Measurements from ENCODE around the gene PRKCH.

Gene PRKCH

DNA sequence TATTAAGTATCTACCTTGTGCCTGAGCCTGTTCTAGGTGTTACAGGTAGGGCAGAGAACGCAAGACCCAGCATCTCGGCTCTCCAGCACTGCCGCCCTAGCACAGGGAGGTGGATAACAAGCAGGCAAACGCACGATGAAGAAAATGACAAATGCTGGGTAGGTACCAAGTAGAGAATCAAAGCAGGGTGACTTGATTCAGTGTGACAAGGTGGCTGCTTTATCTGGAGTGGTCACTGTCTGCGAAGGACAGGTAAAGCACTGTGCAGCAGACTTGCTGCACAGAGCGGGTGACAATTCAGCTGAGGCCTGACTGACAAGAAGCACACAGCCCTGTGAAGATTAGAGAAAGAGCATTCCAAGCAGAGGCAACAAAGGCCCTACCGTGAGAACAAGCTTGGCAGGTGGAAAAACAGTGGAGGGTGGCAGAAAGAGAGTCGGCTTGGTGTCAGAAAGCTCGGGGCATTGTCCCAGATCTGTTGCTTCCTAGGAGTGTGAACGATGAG lies 12.9 kb downstream of the PRKCH start:
- TF ChIP-seq, protein P1, sequence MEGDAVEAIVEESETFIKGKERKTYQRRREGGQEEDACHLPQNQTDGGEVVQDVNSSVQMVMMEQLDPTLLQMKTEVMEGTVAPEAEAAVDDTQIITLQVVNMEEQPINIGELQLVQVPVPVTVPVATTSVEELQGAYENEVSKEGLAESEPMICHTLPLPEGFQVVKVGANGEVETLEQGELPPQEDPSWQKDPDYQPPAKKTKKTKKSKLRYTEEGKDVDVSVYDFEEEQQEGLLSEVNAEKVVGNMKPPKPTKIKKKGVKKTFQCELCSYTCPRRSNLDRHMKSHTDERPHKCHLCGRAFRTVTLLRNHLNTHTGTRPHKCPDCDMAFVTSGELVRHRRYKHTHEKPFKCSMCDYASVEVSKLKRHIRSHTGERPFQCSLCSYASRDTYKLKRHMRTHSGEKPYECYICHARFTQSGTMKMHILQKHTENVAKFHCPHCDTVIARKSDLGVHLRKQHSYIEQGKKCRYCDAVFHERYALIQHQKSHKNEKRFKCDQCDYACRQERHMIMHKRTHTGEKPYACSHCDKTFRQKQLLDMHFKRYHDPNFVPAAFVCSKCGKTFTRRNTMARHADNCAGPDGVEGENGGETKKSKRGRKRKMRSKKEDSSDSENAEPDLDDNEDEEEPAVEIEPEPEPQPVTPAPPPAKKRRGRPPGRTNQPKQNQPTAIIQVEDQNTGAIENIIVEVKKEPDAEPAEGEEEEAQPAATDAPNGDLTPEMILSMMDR (IDR thresholded peaks at IDR 0.05; ENCODE audit: insufficient read depth, missing control alignments) = no peak
- no peak for FAIRE-seq
- DNase-seq (ENCODE audit: insufficient read length, low spot score) = no peak

DNA sequence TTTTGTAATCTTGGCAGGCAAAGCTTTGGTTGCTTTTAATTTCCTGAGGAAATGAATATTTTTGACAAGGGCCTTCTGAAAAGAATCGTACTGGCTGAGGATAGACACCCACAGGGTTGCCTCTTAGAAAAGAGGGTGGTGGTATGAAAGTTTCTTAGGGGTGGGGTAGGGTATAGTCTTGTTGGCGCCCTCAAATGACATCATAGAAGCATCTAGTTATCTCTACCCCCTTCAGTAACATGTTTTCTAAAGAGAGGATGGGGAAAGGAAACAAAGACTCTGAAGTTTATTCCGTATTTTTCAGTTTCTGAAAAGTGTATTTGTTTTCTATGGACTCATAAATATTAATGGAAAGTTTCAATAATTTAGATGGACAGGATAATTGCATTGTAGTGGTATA lies 13.7 kb downstream of the PRKCH start:
- TF ChIP-seq, protein P1 (IDR thresholded peaks at IDR 0.05; ENCODE audit: insufficient read depth, missing control alignments) = no peak
- DNase-seq (ENCODE audit: insufficient read length, low spot score) = no peak
- FAIRE-seq = no peak

DNA sequence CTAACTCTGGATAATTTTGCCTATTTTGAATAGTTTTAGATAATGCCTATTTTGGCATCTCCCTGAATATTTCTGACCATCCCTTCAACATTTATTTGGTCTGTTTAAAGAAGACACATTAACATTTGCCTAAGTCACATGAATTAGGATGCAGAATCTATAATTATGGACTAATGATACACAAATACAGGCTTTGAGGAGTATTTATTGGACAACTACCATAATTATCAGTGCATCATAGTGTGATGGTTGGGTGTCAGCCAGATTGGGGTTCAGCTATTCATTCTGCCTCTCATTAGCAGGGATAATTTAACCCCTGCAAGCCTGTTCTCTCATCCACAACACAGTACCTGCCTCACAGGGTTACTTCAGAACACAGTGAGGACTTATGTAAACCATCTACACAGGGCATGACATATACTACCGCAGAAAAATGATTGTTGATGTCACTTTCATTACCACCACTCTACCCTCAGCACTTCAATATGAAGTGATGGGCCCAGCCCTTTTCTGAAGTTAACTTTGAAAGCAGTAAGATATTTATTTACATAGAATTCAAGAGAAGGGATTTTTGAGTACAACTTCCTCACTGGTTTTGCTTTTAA lies 14.4 kb downstream of the PRKCH start:
- DNase-seq (ENCODE audit: insufficient read length, low spot score) (no peak), FAIRE-seq (no peak)
- TF ChIP-seq, protein P1 (IDR thresholded peaks at IDR 0.05; ENCODE audit: insufficient read depth, missing control alignments) = no peak

DNA sequence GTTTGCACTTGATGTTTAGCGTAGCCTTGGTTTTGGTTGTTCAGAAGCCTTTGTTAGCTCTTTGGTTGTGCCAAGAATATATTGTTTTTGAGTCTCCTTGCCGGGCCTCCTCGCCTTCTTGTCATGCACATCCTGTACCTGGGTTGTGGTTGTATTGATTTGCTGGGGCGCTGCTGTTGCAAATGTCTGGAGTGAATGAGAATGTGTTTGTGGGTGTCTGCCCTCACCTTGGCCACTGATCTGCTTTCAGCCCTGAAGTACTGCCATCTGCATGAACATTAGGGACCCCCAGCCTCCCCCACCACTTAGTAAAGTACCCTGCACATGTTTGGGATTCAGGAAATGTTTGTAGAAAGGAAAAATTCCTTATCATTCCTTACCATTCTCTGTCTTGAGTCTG lies 16.5 kb downstream of the PRKCH start:
- TF ChIP-seq, protein P1 (IDR thresholded peaks at IDR 0.05; ENCODE audit: insufficient read depth, missing control alignments) = no peak
- no peak for DNase-seq (ENCODE audit: insufficient read length, low spot score)
- FAIRE-seq = no peak

DNA sequence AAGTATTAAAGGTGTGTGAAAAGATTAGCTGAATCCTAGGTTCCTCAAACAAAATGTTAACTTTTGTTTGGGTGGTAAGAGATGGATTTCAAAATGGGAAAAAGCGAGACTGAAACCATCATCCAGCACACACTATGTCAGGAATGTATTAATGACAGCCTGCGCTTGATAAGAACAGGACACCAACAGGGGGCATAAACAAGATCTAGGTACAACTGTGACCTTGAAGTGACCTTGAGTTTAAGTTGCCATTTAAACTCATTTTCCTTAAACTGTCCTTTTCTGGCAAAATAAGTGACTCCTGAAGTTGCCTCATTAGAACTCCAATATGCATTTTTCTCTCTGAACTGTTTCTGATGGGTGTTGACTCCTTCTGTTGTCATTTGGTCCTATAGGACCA lies 17.1 kb downstream of the PRKCH start:
- TF ChIP-seq, protein P1 (IDR thresholded peaks at IDR 0.05; ENCODE audit: insufficient read depth, missing control alignments) = no peak
- FAIRE-seq = no peak
- DNase-seq (ENCODE audit: insufficient read length, low spot score) = no peak

DNA sequence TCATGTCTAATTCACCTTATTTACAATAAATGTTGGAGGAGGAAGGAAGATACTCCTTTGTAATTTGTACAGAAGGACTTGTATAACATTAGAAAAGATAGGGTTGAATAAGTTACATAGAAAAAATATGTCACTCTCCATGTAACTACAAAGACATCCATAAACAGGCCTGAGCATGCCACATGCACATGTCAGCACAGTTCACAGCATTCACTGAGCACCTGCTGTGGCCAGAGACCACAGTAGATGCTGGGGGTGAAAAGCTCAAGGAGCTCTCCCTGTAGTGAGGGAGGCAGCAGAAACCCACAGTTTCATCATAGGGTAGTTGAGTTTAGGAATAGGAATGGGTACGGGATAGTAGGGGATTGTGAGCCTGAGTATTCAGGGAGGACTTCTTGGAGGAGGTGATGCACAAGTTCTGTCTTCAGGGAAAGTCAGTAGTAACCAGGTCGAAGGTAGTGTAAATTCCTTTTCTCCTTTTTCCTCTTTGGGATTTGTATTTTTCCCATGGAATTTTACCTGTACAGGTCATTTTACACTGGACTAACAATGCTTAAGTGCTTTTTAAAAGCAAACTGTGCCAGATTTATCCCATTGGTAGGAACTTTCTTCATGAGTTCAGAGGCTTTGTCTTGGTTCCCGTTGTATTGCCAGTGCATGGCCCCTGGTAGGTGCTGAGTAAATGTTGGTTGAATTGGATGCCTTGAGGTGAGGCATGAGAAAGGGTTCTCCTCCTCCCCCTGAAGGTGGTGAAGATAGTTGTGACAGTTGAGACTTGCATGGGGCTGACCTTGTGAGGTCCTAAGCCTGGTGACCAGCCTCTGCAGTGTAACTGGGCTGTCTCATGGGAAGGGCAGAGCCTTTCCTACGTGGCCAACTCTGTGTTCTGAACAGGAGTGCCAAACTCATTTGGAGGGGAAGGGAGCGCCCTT lies 20.2 kb downstream of the PRKCH start:
- no peak for DNase-seq (ENCODE audit: insufficient read length, low spot score)
- TF ChIP-seq, protein P1 (IDR thresholded peaks at IDR 0.05; ENCODE audit: insufficient read depth, missing control alignments) = no peak
- no peak for FAIRE-seq

DNA sequence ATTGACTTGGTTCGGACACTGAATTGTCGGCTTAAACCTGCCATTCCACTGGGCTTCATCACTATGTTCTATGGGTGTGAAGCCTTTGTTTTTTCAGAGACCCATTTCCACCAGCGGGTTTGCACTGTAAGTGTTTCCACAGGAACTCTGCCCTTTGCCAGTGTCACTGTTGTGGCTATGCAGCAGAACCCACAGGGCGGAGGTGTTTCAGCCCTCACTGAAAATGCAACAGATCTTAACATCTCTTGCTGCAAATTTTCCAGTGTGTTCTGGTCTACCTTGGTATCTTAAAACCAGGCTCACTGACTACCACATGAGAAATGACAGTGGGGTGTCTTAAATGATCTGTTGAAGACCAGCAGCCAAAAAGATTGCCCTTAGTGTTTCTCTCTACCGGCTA lies 21.1 kb downstream of the PRKCH start:
- no peak for DNase-seq (ENCODE audit: insufficient read length, low spot score)
- FAIRE-seq = no peak
- TF ChIP-seq, protein P1 (IDR thresholded peaks at IDR 0.05; ENCODE audit: insufficient read depth, missing control alignments) = no peak
